ENCODE results near the gene FAAH.

FAAH gene

DNA sequence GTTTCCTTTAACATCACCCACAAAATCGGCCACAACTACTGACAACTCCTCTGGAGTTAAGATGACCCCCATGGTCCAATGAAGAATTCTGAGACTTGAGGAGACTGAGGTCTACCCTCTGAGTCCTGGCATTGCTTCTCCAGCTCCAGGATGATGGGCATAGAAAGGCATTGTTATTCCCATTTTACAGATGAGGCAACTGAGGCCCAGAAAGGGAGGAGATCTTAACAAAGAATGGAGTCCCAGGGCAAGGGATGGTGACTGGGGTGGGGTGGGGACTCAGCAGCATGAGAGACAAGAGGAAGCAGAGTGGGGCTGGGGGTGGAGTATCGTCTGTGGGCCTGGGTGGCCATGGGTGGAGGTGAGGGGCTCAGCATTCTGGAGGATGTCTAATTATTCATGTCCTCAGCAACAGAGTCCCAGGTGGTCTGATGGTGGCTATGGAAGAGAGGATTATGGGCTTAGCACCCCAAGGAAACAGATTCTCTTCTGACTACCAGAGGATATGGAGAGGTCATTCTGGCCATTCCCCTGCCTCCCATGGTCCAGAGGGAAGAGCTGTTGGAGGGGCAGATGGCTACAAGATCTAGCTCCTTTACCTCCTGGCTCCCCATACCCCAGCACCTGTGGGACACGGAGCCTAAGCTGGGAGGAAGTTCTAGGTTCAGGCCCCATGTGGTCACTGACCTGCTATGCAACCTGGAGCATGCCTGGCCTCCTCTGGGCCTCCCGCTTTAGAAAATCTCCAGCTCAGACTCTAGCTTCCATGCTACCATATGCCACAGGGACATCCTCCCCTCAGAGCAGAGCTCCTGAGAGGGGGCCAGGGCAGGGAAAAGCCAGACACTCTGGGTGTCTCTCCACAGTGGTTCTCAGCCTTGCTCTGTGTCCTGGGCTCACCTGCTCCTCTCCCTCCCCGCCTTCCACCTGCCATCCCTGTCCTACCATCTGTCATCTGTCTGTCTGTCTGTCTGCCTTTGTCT is 58.1 kb downstream of the FAAH start:
- DNase-seq = no peak

DNA sequence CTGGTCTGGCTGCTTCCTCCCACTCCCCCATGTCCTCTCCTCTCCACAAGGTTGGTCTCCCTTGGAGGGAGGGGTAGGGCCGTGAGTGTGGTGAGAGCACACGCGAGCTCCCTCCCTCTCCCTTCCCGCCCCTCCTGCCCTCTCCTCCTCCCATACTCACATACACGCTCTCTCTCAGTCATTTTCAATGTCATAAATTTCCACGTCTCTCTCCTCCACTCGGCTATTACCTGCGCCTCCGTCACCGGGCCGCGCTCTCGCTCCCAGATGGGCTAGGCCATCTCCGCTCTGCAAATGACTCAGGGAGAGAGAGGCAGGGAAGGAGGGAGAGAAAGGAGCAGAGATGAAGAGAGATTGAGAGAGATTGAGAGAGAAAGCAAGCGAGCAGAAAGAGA is 58.8 kb downstream of the FAAH start:
- no peak for DNase-seq

DNA sequence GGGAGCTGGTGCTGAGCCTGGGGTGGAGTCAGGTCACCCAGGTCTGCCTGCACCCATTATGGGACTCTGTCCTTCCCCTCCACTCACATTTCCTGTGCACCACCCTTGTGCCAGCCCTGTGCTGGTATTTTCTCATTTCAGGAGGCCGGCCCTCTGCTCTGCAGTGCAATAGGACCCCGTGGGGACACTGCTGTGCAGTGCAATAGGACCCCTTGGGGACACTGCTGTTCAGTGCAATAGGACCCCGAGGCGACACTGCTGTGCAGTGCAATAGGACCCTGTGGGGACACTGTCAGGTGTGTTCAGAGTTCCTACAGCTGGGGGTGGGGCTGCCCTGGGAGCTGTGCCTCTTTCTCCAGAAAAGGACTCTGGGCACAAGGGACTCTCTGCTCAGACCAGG is 59.3 kb downstream of the FAAH start:
- no peak for DNase-seq

DNA sequence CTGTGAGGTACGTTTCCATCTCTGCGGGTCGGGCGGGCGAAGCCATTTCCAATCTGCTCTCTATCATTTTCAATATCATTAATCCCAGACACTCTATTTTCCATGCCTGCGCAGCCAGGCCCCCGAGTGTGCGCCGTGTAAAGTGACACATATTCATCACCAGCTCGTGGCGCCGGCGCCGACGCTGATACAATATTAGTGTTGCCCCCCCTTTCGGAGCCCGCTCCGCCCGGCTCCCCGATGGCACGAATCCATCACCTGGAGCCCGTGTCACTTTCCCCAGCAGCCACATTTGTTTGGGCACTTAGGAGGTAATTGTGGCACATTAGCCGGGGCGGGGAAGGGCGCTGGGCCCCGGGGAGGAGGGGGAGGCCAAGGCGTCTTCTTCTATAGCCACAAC is 61.8 kb downstream of the FAAH start:
- no peak for DNase-seq

DNA sequence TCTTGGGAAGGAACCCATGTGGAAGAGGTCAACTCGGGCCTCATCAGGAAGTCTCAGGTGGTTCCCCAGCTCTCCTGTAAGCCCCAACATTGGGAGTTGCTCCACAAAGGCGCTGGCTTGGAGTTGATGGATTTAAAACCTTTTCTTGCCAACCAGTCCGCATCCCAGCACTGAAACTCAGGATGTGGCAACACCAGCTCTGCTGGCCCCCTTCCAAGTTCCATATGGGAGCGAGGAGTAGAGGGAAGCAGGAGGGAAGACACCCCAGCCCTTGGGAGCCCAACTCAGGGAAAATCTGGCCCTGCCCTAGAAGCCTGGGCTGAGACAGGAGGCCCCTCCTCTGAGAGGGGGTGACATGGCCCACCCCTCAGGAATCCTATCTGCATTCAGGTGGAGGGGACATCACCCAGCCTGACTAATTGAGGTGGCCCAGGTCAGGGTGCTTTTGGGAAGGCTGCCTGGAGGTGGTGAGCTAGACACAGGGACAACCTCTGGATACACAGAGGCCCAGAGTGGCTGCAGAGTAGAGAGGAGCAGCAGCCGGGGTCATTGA is 62.4 kb downstream of the FAAH start:
- no peak for DNase-seq

DNA sequence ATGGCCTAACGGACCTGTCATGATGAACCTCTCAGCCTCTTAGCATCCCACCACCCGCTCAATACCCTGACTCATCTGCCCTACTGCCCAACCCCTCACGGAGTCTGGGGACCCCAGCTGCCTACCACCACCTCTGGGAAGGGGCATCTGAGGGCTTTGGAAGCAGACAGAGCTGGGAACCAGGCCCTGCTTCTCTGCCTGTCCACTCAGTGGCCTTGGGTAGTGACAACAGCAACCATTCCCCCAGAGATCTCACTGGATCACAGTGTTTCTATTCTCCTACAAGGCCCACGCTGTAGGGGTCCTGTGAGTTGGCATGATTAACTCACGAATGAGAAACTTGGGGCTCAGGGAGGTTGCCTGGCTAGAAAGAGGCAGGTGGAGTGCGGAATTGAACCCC is 63.1 kb downstream of the FAAH start:
- no peak for DNase-seq

DNA sequence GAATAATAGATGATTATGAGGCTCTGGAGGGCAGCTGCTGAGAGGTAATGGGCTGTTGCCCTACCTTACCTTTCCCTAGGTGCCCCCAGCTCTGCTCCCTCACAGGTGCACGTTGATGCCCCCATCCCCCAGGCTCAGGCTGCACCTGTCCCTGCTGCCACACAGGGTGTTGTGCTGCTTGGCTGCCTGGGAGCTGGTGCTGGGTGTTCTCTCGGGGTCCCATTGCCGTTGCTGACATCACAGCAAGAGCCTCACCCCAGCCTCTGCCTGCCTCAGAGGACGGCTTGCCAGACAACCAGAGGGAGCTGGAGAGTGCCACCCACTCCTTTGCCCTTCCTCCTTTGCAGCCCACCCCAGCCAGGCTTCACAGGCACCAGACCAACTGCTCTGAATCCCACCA is 64.1 kb downstream of the FAAH start:
- no peak for DNase-seq

DNA sequence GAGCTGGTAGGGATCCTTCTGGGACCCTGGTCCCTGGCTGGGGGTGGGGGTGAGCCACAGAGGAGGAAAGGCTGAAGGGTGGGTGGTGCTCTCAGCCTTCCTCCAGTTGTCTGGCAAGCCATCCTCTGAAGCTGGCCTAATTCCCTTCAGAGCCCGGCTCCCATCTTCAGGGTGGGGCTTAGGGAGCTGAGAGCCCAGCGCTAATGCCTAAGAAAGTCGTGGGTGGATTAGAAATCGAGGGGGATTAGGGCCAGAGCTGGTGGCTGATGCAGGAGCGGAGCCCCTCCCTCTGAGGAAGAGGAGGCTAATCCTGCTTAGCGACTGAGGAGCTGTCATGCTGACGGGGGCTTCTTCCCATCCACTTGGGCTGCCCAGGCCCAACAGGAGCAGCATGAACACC is 64.7 kb downstream of the FAAH start:
- no peak for DNase-seq

DNA sequence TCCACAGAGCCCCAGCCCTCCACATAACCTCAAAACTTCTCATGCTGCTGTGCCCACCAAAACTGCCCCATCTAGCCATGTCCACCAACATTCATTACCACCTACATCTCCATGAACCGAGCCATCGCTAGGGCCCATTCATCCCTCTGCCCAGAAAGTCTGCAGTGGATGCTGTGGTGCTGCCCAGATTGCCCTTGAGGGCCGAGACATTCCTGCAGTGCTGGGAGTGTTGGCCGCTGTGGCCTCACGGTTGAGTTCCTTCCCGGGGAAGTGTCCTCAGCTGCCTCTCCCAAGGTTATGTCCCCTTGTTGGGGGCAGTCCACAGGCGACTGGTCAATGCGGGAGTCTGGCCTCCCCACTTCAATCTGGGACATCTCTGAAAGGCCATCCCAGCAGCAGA is 65.2 kb downstream of the FAAH start:
- DNase-seq = no peak

DNA sequence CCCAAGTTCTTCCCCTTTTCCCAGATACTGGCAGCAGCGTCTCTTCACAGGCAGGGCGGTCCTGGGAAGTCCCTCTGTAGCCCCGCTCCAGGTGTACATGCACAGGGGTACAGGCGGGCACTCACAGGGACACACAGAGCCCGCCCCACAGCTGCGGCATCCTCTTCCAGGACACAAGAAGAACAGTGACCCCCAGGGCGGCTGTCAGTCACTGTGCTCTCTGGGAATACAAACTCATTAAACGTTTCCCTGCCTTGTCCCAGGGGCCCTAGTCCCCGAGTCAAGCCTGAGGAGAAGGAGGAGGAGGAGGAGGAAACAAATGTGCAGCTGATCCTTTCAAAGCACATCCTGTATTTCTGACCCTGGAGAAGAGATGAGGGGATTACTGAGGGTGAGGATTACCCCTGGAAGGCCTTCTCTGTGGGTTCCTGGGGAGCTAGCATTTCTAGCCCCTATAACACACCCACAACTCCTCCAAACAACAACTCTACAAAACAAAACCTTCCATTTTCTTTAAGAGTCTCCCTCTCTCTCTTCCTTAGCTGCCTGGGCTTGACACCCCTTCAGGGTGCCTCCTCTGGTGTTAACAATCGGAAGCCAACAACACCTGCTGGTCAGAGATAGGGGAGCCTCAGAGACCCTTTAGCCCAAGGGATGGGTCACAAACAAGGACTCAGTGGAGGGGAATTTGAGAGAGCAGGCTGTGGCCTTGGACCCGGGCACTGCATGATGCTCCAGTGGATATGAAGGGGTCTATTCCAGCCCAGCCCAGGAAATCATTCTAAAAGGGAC is 67.1 kb downstream of the FAAH start:
- no peak for DNase-seq

DNA sequence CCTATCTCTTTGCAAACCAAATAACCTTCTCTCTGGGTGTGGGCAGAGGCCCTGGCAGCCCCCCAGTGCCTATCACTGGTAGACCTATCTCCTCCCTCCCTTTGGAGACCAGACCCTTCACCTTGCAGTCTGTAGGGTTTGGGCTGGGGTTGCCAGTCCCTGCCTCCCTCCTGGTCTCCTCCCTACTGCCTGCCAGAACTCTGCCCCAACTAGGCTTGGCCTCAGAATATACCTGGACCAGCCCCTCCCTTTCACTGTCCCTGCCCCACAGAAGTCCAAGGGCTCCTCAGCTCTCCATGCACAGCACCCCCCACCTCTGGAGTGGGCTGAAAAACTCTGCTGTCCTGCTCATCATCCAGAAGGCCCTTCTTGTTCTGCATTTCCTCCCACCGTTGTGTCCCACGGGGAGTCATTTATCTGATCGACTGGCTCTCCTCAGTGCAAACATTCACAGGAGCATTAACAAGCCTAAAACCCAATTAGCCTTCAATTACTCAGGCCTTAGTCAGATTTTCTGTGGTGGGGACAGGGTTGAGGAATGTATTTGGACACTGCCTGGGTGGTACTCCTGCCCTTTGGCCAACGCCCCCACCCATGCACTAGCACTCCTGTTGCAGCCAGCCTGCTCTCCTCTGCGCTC is 67.8 kb downstream of the FAAH start:
- no peak for DNase-seq

Measured in activated naive CD4-positive, alpha-beta T cell (primary cell).